Measurements from ENCODE around the gene DGKD.

- no peak for TF ChIP-seq CTCF (IDR thresholded peaks at IDR 0.05)
- TF ChIP-seq POLR2A (IDR thresholded peaks at IDR 0.05), result no peak
- no peak for TF ChIP-seq POLR2AphosphoS5 (IDR thresholded peaks at IDR 0.05)
- no peak for TF ChIP-seq EP300 (IDR thresholded peaks at IDR 0.05)
These were observed 84.9 kb downstream of the DGKD start for GRCh38 chr2:233439191-233439590.
